ENCODE data around the gene GOPC. TPM values are rescaled to one million over a fixed set of nuclear protein-coding genes. Genes with fewer than 3 reads are reported as not detected.

GOPC gene
- total RNA-seq, 4 donors from 2014 or later = 20.2 to 24.7 (median 22.2) TPM

GRCh38 chr6:117624869-117625481, 22.7 kb upstream of the GOPC start:
- TF ChIP-seq POLR2A (IDR thresholded peaks at IDR 0.05) (no peak), CTCF (IDR thresholded peaks at IDR 0.05) (no peak)
- 79 to 80% methylated on average over 1 of the region's 1 CpG for WGBS, 2 donors
- no peak overlapping the region for H3K4me3 ChIP-seq (ENCODE audit: low read depth, poor library complexity, severe bottlenecking)
- intact Hi-C loops (cut with DNase I; ENCODE audit: low total_unique reads) = no loop called here
- no peak for DNase-seq (ENCODE audit: low spot score in 2 of 2)

GRCh38 chr6:117619178-117619577, 16.9 kb upstream of the GOPC start:
- intact Hi-C loops (cut with DNase I; ENCODE audit: low total_unique reads) = no loop called here
- DNase-seq (ENCODE audit: low spot score in 2 of 2) = no peak
- no peak overlapping the region for H3K4me3 ChIP-seq (ENCODE audit: low read depth, poor library complexity, severe bottlenecking)
- 89 to 94% methylated on average over 1 of the region's 1 CpG for WGBS, 2 donors
- no peak for TF ChIP-seq CTCF (IDR thresholded peaks at IDR 0.05)
- no peak for TF ChIP-seq POLR2A (IDR thresholded peaks at IDR 0.05)

- DNase-seq (ENCODE audit: low spot score in 2 of 2) = no peak
- WGBS, 2 donors = 73 to 74% methylated on average over 9 of the region's 9 CpGs
- H3K4me3 ChIP-seq (ENCODE audit: low read depth, poor library complexity, severe bottlenecking) = no peak overlapping the region
- intact Hi-C loops (cut with DNase I; ENCODE audit: low total_unique reads) = no loop called here
- TF ChIP-seq POLR2A (IDR thresholded peaks at IDR 0.05) (no peak), CTCF (IDR thresholded peaks at IDR 0.05) (no peak)
Measured at GRCh38 chr6:117617210-117618035, 15.1 kb upstream of the GOPC start.

GRCh38 chr6:117616391-117617209, 14.3 kb upstream of the GOPC start:
- intact Hi-C loops (cut with DNase I; ENCODE audit: low total_unique reads) = no loop called here
- no peak overlapping the region for H3K4me3 ChIP-seq (ENCODE audit: low read depth, poor library complexity, severe bottlenecking)
- TF ChIP-seq CTCF (IDR thresholded peaks at IDR 0.05) (no peak), POLR2A (IDR thresholded peaks at IDR 0.05) (no peak)
- no peak for DNase-seq (ENCODE audit: low spot score in 2 of 2)
- WGBS, 2 donors = 80 to 90% methylated on average over 8 of the region's 8 CpGs

- no peak for DNase-seq (ENCODE audit: low spot score in 2 of 2)
- WGBS, 2 donors = 84 to 90% methylated on average over 14 of the region's 14 CpGs
- intact Hi-C loops (cut with DNase I; ENCODE audit: low total_unique reads) = no loop called here
- no peak overlapping the region for H3K4me3 ChIP-seq (ENCODE audit: low read depth, poor library complexity, severe bottlenecking)
- TF ChIP-seq POLR2A (IDR thresholded peaks at IDR 0.05) (no peak), CTCF (IDR thresholded peaks at IDR 0.05) (no peak)
Measured at GRCh38 chr6:117615750-117616390, 13.6 kb upstream of the GOPC start.
